HL-60 (cell line): ENCODE data around the gene MSI2.

ENCODE experiments used
- TF ChIP-seq, protein P1 (sequence below): IDR thresholded peaks from one replicate; pipeline ENCODE4 v1.5.1; 2011; ENCODE audit warnings: low read length, control low read depth, inconsistent platforms; ENCODE audit not compliant: insufficient read depth
- TF ChIP-seq, protein P2 (sequence below): IDR thresholded peaks from 2 replicates; pipeline ENCODE4 v1.6.1; 2012; ENCODE audit warnings: low read depth; ENCODE audit not compliant: insufficient replicate concordance

DNA sequence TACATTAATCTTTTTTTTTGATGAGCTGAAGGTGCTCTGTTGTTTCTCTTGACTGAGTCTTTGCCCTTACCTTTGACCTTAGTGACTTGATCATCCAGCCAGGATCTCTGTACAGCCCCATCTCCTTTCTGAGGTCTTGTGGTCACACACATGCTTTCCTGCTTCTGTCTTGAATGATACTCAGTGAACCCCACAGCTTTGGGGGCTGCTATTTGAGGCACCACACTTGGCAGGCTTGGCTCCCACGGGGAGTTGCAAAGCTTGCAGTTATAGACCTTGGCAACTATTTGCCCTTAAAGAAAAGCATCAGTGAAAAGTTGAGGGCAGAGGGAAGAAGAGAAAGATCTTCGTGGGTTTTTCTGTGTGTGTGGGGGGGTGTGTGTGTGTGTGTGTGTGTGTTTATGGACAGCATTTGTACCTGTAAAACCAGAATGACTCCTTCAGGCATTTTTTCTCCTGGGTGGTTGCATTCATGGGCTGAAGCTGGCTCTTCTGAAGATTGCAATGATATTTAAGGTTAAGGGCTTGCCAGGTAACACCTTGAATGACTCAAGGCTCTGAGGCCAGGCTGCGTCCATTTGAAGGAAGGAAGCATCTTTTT is 101.6 kb downstream of the MSI2 start:
- TF ChIP-seq, protein P1, sequence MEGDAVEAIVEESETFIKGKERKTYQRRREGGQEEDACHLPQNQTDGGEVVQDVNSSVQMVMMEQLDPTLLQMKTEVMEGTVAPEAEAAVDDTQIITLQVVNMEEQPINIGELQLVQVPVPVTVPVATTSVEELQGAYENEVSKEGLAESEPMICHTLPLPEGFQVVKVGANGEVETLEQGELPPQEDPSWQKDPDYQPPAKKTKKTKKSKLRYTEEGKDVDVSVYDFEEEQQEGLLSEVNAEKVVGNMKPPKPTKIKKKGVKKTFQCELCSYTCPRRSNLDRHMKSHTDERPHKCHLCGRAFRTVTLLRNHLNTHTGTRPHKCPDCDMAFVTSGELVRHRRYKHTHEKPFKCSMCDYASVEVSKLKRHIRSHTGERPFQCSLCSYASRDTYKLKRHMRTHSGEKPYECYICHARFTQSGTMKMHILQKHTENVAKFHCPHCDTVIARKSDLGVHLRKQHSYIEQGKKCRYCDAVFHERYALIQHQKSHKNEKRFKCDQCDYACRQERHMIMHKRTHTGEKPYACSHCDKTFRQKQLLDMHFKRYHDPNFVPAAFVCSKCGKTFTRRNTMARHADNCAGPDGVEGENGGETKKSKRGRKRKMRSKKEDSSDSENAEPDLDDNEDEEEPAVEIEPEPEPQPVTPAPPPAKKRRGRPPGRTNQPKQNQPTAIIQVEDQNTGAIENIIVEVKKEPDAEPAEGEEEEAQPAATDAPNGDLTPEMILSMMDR, result no peak
- TF ChIP-seq, protein P2, sequence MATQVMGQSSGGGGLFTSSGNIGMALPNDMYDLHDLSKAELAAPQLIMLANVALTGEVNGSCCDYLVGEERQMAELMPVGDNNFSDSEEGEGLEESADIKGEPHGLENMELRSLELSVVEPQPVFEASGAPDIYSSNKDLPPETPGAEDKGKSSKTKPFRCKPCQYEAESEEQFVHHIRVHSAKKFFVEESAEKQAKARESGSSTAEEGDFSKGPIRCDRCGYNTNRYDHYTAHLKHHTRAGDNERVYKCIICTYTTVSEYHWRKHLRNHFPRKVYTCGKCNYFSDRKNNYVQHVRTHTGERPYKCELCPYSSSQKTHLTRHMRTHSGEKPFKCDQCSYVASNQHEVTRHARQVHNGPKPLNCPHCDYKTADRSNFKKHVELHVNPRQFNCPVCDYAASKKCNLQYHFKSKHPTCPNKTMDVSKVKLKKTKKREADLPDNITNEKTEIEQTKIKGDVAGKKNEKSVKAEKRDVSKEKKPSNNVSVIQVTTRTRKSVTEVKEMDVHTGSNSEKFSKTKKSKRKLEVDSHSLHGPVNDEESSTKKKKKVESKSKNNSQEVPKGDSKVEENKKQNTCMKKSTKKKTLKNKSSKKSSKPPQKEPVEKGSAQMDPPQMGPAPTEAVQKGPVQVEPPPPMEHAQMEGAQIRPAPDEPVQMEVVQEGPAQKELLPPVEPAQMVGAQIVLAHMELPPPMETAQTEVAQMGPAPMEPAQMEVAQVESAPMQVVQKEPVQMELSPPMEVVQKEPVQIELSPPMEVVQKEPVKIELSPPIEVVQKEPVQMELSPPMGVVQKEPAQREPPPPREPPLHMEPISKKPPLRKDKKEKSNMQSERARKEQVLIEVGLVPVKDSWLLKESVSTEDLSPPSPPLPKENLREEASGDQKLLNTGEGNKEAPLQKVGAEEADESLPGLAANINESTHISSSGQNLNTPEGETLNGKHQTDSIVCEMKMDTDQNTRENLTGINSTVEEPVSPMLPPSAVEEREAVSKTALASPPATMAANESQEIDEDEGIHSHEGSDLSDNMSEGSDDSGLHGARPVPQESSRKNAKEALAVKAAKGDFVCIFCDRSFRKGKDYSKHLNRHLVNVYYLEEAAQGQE, result no peak
